Stomach (tissue), 4 donors: ENCODE results near the gene TEAD1.

Experiments
- CTCF ChIP-seq, 7 experiments: fragments of 450-650 bp in 4 of 7; fragments of 200-600 bp in 3 of 7; sonication (generic) in 3 of 7; IDR thresholded peaks; one replicate each; pipeline ENCODE4 v1.5.1; 2016 to 2019; ENCODE audit warnings: antibody characterized with exemption in 7 of 7, control low read depth in 2 of 7, mild to moderate bottlenecking in 1 of 7
- EP300 ChIP-seq: sonication (generic); formaldehyde crosslinking; IDR thresholded peaks from one replicate; pipeline ENCODE4 v1.6.1; 2017; ENCODE audit warnings: antibody characterized with exemption
- POLR2A ChIP-seq, 4 donors: fragments of 450-650 bp; IDR thresholded peaks; one replicate each; pipeline ENCODE4 v1.6.1; 2016; ENCODE audit warnings: antibody characterized with exemption in 4 of 4, control low read depth in 2 of 4, mild to moderate bottlenecking in 1 of 4, moderate library complexity in 1 of 4

GRCh38 chr11:12721816-12722604 is 47.8 kb downstream of the TEAD1 start:
- TF ChIP-seq POLR2A (IDR thresholded peaks at IDR 0.05) (no peak), CTCF (IDR thresholded peaks at IDR 0.05) (no peak), EP300 (no peak)
